CD4-positive, alpha-beta T cell (primary cell): Measurements from ENCODE around the gene TPK1. TPM values are rescaled to one million over a fixed set of nuclear protein-coding genes. Genes with fewer than 3 reads are reported as not detected.

Source experiments
- ATAC-seq: fragments of 200-7000 bp; cut with Tn5 transposase; one replicate; pipeline ENCODE4 v1.10.0; 2022; ENCODE audit warnings: mild to moderate bottlenecking; ENCODE audit not compliant: poor library complexity
- CTCF ChIA-PET: fragments of 350-600 bp; sonication (Branson Sonifier 250); formaldehyde crosslinking; loops from one replicate; lab custom pipeline; 2021; ENCODE audit warnings: antibody characterized with exemption, inconsistent platforms; lab: Charles Lee
- POLR2A ChIA-PET: fragments of 350-600 bp; sonication (Branson Sonifier 250); formaldehyde crosslinking; loops from one replicate; lab custom pipeline; 2021; ENCODE audit warnings: antibody characterized with exemption, inconsistent platforms; lab: Charles Lee
- DNase-seq, 14 experiments: peaks; one replicate each; pipeline ENCODE4 v3.0.0-alpha.2; 2013 to 2020; ENCODE audit warnings: mixed read lengths in 2 of 14
- H3K27ac ChIP-seq, 2 donors: one replicate each; pipeline versions ENCODE4 v1.5.1 to v1.7.0; 2013; ENCODE audit warnings: low read length in 2 of 2, low read depth in 1 of 2, mild to moderate bottlenecking in 1 of 2
- H3K27me3 ChIP-seq, 2 experiments: 1 replicate in 1 of 2; 2 replicates in 1 of 2; pipeline versions ENCODE4 v1.6.1 to v1.7.0; 2013; ENCODE audit warnings: low read length in 2 of 2, control low read depth in 1 of 2, mild to moderate bottlenecking in 1 of 2, moderate library complexity in 1 of 2; ENCODE audit not compliant: insufficient read depth in 2 of 2, control insufficient read depth in 1 of 2
- H3K36me3 ChIP-seq: one replicate; pipeline ENCODE4 v1.6.1; 2013; ENCODE audit warnings: low read length, control low read depth; ENCODE audit not compliant: insufficient read depth
- H3K4me1 ChIP-seq: one replicate; pipeline ENCODE4 v1.6.1; 2013; ENCODE audit warnings: low read length, control low read depth; ENCODE audit not compliant: insufficient read depth
- H3K4me3 ChIP-seq: one replicate; pipeline ENCODE4 v1.5.1; 2013; ENCODE audit warnings: mild to moderate bottlenecking, low read length, moderate library complexity
- H3K9me3 ChIP-seq, 2 experiments: 1 replicate in 1 of 2; 2 replicates in 1 of 2; pipeline versions ENCODE4 v1.6.1 to v1.7.0; 2013; ENCODE audit warnings: low read length in 2 of 2, mild to moderate bottlenecking in 2 of 2, control low read depth in 1 of 2, moderate library complexity in 1 of 2; ENCODE audit not compliant: control insufficient read depth in 1 of 2, insufficient read depth in 1 of 2
- H3K27ac Mint-ChIP-seq: one replicate; pipeline ENCODE4 v1.8.0; 2020; ENCODE audit warnings: mixed read lengths
- H3K27me3 Mint-ChIP-seq: one replicate; pipeline ENCODE4 v1.8.0; 2021; ENCODE audit warnings: mixed read lengths
- H3K36me3 Mint-ChIP-seq: one replicate; pipeline ENCODE4 v1.8.0; 2021; ENCODE audit warnings: low read depth, mixed read lengths
- H3K4me1 Mint-ChIP-seq: one replicate; pipeline ENCODE4 v1.8.0; 2021; ENCODE audit warnings: low read depth, mixed read lengths
- H3K4me3 Mint-ChIP-seq: one replicate; pipeline ENCODE4 v1.8.0; 2020; ENCODE audit warnings: mild to moderate bottlenecking, mixed read lengths
- H3K9me3 Mint-ChIP-seq: one replicate; pipeline ENCODE4 v1.8.0; 2020; ENCODE audit warnings: mixed read lengths
- CTCF ChIP-seq: fragments of 200-600 bp; IDR thresholded peaks from one replicate; pipeline ENCODE4 v1.8.0; 2022; ENCODE audit warnings: antibody characterized with exemption, mild to moderate bottlenecking
- intact Hi-C, 2 experiments: fragments of 100-400 bp; cut with DNase I in 1 of 2; cut with micrococcal nuclease in 1 of 2; formaldehyde crosslinking; loops; one replicate each; pipeline versions ENCODE4 v1.15.1 to v1.9.0; 2023 to 2025; cut with DNase I, micrococcal nuclease
- total RNA-seq, 174 experiments: library from RNA in 2 of 174; stranded (reverse) in 2 of 174; gene quantifications; one replicate each; pipeline ENCODE4 v1.2.3 and lab custom pipeline; 2021 to 2026

TPK1 gene
- total RNA-seq, 2 experiments from 2014 or later: 17.1 to 17.8 TPM

GRCh38 chr7:144763291-144763690 is 72.6 kb downstream of the TPK1 start:
- H3K9me3 Mint-ChIP-seq: no peaks in the 10 kb centered on the region
- TF ChIP-seq CTCF: no peak
- ChIA-PET POLR2A (no interaction called here), CTCF (no interaction called here)
- Histone ChIP-seq H3K36me3 (peaks cover 7% of the 10 kb centered on the region), H3K9me3 (no peaks in the 10 kb centered on the region), H3K27me3 (no peaks in the 10 kb centered on the region), H3K27ac (no peak overlapping the region), H3K4me3 (no peak overlapping the region), H3K4me1 (no peaks in the 10 kb centered on the region)
- peaks cover 59% of the 10 kb centered on the region for H3K36me3 Mint-ChIP-seq
- no peaks in the 10 kb centered on the region for H3K4me1 Mint-ChIP-seq
- ATAC-seq: no peak
- H3K27ac Mint-ChIP-seq: no peak overlapping the region
- H3K27me3 Mint-ChIP-seq: no peaks in the 10 kb centered on the region
- intact Hi-C loops: no loop called here
- no peak for DNase-seq
- H3K4me3 Mint-ChIP-seq: no peak overlapping the region

GRCh38 chr7:144762853-144763252 is 73.0 kb downstream of the TPK1 start:
- H3K9me3 ChIP-seq: no peaks in the 10 kb centered on the region
- Mint-ChIP-seq H3K9me3 (no peaks in the 10 kb centered on the region), H3K4me1 (no peaks in the 10 kb centered on the region), H3K4me3 (no peak overlapping the region), H3K27me3 (no peaks in the 10 kb centered on the region), H3K27ac (no peak overlapping the region), H3K36me3 (peaks cover 62% of the 10 kb centered on the region)
- no peak for TF ChIP-seq CTCF
- H3K27ac ChIP-seq: no peak overlapping the region
- no peaks in the 10 kb centered on the region for H3K27me3 ChIP-seq
- H3K36me3 ChIP-seq: peaks cover 7% of the 10 kb centered on the region
- H3K4me1 ChIP-seq: no peaks in the 10 kb centered on the region
- ChIA-PET POLR2A (no interaction called here), CTCF (no interaction called here)
- intact Hi-C loops: no loop called here
- DNase-seq: no peak
- no peak overlapping the region for H3K4me3 ChIP-seq
- no peak for ATAC-seq

GRCh38 chr7:144761493-144761892 is 74.4 kb downstream of the TPK1 start:
- TF ChIP-seq CTCF: no peak
- intact Hi-C loops: no loop called here
- ATAC-seq: no peak
- H3K4me1 Mint-ChIP-seq: no peaks in the 10 kb centered on the region
- Histone ChIP-seq H3K27ac (no peak overlapping the region), H3K27me3 (no peaks in the 10 kb centered on the region), H3K4me1 (no peaks in the 10 kb centered on the region), H3K9me3 (no peaks in the 10 kb centered on the region), H3K36me3 (peaks cover 7% of the 10 kb centered on the region), H3K4me3 (no peak overlapping the region)
- H3K27me3 Mint-ChIP-seq: no peaks in the 10 kb centered on the region
- H3K4me3 Mint-ChIP-seq: no peak overlapping the region
- H3K27ac Mint-ChIP-seq: no peak overlapping the region
- H3K9me3 Mint-ChIP-seq: no peaks in the 10 kb centered on the region
- no peak for DNase-seq
- ChIA-PET POLR2A (no interaction called here), CTCF (no interaction called here)
- H3K36me3 Mint-ChIP-seq: peaks cover 70% of the 10 kb centered on the region
